ENCODE data around the gene CHIC2.

Gene CHIC2

DNA sequence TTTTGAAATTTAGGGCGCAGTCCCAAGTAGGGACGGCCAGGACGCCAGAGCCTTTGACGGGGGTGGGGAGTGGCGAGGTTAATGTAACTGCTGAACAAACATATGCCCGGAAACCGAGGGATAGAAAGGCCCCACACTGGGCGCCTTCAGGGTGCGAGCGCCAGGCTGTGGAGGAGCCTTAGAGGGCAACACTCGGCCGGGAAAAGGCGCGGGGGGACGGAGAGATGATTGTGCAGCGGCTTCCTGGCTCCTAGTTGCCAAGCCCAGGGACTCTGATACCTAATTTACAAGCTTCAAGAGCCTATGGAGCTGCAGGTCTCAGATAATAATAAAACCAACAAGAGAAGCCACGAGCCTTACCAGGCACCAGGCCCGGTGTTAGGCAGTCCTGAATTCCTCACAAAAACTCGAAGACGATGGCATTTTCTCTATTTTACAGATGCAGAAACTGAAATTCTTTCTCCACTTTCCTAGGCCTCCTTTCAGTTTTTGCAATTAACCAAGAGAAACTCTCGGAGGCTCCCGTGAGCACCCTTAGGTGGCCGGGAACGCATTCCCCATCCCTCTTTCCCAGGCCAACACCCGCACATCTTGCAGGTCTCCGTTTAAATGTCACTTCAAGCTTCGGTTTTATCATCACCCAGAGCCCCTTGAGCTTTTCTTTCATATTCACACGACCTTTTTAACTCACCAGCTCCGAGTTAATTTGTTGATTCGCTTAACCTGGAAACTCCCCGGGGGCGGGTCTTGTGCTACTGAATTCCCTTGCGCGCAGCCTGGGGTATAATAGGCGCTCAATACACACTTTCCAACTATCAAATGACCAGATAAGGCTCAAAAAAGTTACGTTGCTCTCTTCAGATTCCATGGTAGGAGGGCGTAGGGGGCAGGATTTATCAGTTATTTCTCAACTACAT is 29.2 kb upstream of the CHIC2 start:
- H3K4me3 ChIP-seq (ENCODE audit: low read depth, low read length) = no peak overlapping the region

DNA sequence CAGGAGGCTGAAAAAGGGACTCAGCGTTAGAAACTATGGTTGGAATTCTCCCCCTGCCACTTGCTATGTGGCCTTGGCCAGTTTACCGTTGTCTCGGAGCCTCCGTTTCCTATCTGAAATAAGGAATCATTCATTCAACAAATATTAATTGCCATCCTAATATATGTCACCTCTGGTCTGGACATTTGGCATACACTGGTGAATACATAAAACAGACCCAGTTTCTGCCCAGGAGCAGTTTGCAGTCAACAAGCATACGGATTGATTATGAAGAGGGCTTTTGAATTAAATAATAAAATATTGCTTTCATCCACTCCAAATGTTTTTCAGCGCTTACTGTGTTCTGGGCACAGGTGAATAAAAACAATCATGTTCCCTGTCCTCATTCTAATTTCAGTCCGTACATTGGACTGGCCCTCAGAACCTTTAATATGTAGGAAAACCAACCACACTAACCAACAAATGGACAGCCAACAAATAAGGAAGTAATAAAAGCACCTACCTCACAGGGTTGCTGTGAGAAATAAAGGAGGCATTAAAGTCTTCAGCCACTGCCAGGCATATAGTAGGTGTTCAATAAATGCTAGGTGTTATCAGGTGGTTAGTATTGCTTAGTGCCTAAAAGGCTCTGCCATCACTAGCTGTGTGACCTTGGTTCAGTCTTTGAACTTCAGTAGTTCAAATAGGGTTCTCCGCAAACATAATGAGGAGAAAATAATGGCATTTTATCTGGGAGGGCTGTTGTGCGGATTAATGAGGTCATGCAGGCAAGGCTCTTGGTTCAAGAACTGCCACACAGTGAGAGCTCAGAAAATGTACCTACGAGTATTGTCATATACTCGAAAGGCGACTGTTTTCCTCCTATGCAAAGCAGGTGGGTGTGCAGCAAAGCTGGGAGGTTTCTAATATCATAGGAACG is 28.3 kb upstream of the CHIC2 start:
- no peak overlapping the region for H3K4me3 ChIP-seq (ENCODE audit: low read depth, low read length)

DNA sequence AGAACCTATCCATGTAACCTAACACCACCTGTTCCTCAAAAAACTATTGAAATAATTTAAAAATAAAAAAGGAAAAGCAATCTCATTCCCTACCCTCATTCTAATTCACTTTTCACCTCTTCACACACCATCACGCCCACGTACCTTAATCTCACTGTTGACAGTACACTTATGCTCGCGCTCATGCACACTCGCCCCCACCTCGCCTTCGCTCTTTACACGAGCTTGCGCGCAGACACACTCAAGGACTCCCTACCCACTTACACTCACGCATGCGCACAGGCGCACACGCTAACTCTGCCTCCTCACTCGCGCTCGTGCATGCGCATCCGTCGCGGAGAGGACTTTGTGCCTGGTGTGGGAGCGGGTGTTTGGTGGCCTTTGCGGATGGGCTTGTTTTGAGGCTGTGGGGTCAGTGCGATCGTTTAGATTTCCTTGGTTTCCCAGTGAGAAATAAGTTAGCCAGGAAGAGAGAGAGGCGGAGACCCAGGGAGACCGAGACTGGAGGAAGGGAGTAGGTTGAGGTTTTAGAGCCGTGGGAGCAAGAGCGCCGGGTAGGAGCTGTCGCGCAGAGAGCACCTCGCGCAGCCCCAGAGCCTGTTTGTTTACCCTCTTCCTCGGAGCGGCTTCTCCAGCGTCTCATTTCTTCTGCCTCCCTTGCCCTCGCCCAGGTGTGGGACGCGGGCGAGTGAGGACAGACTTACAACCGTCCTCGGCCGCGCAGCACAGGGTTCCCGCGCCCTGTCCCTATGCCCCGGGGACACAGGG is 27.4 kb upstream of the CHIC2 start:
- peak overlapping the region; percentile 38 for H3K4me3 ChIP-seq (ENCODE audit: low read depth, low read length)

DNA sequence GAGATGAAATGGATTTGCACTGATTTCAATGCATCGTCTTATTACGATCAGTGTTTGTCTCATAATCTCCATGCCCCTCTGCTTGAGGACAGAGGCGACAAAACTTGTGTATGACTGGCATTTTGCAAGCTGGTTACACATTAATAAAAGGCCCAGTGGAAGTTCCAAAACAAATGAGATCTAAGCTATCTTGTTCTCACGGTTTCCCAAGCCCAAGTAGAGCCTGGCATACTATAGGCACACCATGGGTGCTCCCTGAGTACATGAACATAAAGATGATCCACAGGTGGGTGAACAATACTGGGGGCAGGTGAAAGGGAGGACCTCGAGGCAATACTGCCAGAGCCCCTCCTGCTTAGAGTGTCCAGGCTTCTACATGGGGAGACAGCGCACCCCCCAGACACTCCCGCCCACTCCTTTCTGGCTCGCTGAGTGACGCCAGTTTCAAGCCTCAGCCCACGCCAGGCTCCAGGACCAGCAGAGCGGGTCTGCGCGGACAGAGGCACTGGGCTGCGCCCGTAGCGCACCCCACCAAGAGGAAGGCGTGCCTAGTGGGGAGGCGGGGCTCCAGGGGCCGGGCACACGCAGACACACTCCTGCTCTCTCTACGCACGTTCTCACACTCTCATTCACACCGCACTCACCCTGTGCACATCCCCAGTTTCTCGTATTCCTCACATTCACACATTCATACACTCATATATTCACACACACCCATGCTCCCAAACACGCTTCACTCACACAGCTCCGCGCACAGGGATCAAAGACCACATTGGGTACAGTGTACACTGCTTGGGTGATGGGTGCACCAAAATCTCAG is 26.6 kb upstream of the CHIC2 start:
- H3K4me3 ChIP-seq (ENCODE audit: low read depth, low read length) = peak overlapping the region; percentile 13

DNA sequence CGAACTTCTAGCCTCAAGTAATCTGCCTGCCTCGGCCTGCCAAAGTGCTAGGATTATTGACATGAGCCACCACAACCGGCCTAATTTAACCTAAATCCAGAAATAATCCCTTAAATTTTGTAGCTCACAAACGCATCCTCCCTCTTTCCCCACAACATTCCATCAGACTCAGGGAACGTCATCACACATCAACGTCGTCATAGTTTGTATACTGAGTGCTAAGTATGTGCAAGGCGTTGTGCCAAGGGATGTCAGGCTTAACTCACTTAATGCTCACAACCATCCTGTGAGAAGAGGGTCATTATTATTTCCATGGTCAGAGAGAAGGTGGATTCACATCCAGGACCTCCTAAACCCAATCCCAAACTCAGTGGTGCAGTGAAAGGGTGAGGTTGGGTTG is 26.0 kb upstream of the CHIC2 start:
- H3K4me3 ChIP-seq (ENCODE audit: low read depth, low read length) = no peak overlapping the region

DNA sequence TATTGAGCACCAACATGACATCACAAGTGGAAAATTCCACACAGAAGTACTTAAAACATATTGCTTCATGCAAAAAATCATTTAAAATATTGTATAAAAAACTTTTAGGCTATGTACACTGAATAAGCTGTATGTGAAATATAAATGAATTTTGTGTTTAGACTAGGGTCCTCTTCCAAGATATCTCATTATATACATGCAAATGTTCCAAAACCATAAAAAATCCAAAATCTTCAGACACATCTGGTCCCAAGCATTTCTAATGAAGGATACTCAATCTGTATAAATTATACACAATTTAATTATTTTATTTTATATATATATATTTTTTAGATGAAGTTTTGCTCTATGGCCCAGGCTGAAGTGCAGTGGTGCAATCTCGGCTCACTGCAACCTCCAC is 25.5 kb upstream of the CHIC2 start:
- no peak overlapping the region for H3K4me3 ChIP-seq (ENCODE audit: low read depth, low read length)

DNA sequence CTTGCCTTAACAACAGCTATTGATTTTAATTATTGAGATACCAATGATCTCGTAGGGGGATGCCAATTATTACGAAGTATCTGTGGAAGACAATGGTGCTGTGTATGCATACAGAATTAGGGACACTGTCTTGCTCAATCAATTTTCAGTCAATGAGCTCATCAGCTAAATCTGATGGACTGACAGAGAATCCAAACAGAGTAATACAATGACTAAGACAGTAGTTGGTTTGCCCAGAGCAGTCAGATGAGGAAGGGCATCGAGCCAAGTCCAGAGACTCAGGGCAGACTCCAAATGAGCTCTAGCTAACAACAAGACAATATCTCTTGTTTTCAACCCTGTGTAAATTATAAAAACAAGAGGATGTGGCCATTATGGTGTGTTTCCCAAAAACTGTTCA is 20.9 kb upstream of the CHIC2 start:
- H3K4me3 ChIP-seq (ENCODE audit: low read depth, low read length) = no peak overlapping the region

DNA sequence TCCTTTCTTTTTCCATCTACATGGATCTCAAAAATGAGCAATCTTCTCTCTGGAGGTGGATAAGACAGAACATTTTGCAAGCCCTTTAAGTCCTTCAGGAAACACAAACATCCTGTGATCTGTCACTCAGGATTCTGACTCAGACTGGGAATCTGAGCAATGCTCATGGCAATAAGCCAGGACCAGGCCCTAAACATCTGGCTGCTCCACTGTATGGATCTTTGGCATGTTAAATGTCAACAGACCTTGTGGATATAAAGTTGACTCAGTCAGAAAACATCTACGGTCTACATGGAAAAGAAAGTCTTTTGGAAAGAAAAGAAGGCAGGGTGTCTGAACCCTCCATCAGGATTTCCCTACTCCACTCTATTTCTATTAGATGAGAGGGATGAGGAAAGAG is 17.8 kb upstream of the CHIC2 start:
- H3K4me3 ChIP-seq (ENCODE audit: low read depth, low read length) = no peak overlapping the region

DNA sequence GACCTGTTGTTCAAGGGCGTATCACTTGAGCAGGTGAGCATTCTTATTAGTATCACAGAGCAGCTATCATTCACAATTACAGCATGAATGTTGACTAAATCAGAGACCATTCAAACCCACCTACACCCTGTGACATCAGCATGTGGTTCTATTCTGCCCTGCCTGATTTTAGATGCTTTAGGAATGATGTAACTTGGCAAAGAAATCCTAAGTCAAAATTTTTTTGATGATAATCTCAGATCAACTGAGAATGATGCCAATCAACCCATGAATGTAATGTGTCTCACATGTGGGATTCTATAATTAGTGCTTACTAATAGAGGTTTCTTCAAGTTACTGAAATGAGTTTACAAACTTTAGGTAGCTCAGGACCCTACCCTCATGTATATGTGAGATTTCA is 13.4 kb upstream of the CHIC2 start:
- H3K4me3 ChIP-seq (ENCODE audit: low read depth, low read length) = no peak overlapping the region

DNA sequence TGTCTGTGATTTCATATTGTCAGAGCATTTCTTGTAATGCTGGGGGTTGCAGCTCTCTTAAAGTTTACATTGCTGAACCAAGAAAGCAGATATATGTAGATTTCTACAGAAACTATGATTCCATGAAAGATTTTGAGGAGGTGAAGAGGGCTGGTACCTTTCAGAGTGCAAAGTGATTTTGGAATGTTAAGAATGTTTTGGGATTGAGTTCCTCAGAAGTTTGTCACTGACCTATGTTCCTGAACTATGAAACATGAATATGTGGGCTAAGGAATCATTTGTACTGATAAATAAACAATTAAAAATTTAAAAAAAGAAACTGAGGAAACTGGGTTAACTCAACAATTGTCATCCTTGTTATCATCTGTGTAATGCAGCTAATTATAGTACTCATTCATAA is 12.3 kb upstream of the CHIC2 start:
- no peak overlapping the region for H3K4me3 ChIP-seq (ENCODE audit: low read depth, low read length)

DNA sequence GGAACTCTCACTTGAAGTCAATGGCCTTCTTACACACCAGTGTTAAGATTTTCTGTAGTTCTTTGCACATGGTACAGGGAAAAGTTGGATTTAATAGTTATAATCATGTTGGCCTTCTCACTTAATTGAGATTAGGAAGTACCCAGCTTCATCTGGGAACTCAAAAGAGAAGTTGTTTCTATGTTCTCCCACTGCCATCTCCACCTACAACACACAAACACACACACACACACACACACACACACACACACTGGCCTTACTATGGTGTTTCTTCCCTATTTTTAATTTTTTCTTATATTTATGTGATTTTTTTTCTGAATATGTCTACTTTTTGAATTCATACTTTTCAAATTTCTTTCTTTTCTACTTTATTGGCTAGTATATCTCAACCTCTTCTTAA is 10.0 kb upstream of the CHIC2 start:
- H3K4me3 ChIP-seq (ENCODE audit: low read depth, low read length) = no peak overlapping the region

DNA sequence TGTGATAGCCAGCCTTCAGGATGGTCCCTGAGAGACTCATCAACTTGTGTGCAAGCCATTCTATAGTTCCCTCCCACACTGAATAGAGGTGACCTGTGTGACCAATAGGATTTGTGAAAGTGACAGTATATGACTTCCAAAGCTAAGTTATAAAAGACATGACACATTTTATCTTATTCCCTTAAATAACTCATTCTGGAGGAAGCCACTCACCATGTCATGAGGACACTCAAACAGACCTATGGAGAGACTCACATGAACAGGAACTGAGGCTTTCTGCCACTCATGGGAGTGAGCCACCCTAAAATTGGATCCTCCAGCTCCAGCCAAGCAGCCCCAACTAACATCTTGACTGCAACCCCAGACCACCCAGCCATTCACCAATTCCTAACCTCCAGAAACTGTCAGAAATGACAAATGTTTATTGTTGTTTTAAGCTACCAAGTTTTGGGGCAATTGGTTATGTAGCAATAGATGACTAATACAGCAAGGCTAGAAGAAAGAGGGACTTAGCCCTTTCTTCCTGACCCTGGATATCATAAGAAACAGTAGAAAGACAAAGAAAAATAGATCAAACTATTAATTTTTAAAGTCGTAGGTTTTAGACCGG is 9.0 kb upstream of the CHIC2 start:
- H3K4me3 ChIP-seq (ENCODE audit: low read depth, low read length) = no peak overlapping the region

DNA sequence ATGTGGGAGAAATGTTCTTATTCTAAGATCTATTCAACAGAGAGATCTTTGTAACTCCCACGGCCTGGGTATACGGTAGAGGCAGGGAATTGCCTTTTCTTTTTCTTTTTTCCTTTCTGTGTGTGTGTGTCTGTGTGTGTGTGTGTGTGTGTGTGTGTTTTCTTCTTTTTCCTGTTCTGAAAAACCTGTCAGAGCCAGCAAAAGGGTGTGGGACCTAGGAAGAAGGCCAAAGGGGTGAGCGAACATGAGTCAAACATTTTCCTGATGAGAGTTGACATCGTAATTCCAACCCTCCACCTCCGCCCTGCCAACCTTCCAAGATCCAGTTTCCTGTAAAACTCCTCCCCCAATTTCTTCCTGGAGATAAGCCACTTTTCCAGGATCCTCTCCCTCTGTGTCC is 2.8 kb upstream of the CHIC2 start:
- H3K4me3 ChIP-seq (ENCODE audit: low read depth, low read length) = no peak overlapping the region

DNA sequence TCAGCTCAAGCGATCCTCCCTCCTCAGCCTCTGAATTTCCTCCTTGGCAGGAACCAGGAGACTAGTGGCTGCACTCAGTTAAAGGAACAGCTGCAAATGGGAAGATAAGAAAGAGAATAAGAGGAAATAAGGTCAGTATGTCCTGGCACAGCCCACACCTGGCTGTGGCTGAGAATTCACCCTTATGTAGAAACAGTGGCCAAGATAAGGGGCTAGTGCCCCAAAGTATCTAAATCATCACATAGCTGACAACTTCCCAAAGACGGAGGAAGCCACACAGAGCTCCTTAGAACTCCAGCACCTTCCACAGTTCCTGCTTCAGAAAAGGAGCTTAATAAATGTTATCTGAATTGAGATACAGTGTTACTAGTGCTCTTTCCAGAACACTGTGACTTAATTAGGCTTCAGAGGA is 2.3 kb upstream of the CHIC2 start:
- no peak overlapping the region for H3K4me3 ChIP-seq (ENCODE audit: low read depth, low read length)

DNA sequence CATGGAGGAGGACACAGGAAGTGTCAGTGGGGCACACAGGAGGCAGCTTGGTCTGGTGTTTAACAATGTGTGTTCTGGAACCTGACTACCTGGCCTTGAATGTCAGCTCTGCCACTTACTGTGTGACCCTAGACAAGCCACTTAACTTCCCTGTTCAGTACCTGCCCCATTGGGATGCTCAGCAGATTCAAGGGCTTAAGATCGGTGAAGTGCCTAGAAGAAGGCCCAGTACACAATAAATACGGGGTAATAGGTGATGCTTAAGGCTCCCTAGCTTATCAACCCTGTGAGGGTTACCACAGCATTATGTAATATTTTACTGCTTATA is 1.6 kb upstream of the CHIC2 start:
- H3K4me3 ChIP-seq (ENCODE audit: low read depth, low read length) = no peak overlapping the region

DNA sequence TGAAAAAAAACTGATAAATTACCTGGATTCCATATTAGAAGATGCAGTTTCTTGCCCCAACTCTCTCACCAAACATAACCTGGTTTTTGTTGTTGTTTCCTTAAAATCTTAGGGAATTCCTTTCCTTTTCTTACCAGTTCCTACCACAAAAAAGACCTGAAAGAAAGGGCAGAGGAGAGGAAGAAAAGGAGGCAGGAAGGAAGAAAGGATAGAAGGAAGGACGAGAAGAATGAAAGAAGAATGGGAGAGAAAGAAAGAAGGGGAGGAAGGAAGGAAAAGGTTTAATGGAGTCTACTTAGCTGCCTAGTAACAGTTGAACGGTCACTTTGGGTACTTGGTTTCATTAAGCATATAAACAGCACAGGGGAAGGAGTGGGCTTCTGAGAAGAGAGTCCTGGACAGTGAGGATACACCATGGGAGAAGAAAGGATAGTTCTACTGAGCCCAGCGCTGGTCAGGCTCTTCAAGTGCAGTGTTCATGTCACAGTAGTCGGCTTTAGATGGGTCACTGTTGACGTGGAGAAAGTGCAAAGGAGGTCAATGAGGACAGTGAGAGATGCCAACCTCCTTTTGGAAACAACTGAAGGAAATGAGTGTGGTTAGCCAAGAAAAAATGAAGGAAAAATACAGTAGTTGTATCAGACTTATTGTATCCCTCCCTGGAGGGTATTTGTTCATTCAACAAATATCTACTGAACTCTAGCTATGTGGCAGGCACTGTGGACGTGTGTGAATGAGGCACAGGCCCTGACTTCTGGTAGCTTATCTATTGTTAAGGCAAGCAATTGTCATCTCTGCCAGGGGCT is 1.1 kb upstream of the CHIC2 start:
- H3K4me3 ChIP-seq (ENCODE audit: low read depth, low read length) = no peak overlapping the region

DNA sequence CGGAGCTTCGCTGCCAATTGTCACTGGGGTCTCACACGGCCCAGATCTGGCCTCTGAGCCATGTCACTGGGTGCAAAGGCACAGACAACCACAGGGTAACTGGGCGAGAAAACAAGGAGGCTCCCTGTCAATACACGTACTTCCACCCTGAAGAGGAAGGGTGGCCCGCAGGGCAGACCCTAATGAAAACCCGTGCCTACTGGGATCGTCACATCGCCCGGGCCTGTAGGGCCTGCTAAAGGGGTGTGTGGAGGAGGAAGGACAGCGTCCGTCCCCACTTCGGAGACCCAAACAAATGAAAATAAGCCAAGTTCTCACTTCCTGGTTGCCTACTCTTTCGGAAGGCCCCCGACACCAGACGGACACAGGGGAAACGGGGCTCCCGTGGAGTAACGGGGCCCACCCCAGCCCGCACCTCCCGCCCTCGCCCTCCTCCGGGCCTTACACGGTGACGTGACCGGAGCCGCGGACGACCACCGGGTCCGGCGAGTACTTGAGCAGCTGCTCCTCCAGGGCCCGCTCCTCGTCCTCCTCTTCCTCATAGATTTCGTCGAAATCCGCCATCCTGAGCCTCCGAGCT is 578 bp downstream of the CHIC2 start:
- peak overlapping the region; percentile 88 for H3K4me3 ChIP-seq (ENCODE audit: low read depth, low read length)

DNA sequence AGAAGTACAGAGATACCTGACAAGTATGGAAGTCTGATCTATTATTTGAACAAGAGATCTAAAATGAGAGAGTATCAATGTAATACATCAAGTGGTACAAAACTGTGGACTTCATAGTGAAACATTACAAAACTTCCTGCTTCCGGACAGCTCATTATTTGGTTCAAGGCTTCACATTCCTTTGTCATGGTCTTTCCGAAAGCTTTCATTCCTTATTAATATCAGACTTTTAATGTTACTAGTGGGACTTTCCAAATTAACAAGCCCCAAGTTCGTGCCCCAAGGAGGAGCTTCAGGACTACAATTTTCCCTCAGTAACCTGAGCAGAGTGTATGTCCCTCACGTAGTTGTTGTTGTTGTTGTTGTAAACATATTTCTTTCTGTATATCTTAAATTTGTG is 1.2 kb downstream of the CHIC2 start:
- peak overlapping the region; percentile 88 for H3K4me3 ChIP-seq (ENCODE audit: low read depth, low read length)

DNA sequence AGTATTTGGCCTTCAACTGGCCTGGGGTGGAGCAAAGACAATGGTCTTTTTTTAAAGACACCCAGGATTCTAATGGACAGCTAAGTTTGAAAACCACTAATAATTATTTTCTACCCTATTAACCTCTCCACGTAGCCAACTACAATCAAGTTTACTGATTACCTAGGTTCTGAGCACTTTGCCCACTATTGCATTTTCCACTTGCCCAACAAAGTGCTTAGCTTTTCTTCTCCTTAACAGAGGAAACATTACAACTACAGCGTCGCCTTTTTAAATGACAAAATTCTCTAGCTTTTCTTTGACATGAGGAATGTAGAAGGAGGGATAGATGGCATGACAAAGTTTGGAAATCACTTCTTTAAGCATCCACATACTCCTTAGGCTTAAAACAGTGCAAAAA is 2.0 kb downstream of the CHIC2 start:
- no peak overlapping the region for H3K4me3 ChIP-seq (ENCODE audit: low read depth, low read length)
